KOPT-K1 (cell line): Measurements from ENCODE around the gene PRKD1.
"Not testable (repeated sequence)": the region's sequence is repeated elsewhere in the genome, so short reads cannot be mapped to it uniquely, and the experiment has no call there.

Experiments used
- H3K27ac ChIP-seq: fragments of 200-600 bp; sonication (generic); 2 replicates; pipeline ENCODE4 v1.5.1; 2016; ENCODE audit warnings: antibody characterized with exemption, mild to moderate bottlenecking, low read depth, low read length; ENCODE audit not compliant: poor library complexity, severe bottlenecking
- H3K36me3 ChIP-seq: fragments of 200-600 bp; sonication (generic); 2 replicates; pipeline ENCODE4 v1.5.1; 2017; ENCODE audit warnings: antibody characterized with exemption, mild to moderate bottlenecking, low read length, moderate library complexity; ENCODE audit not compliant: insufficient read depth
- H3K9me3 ChIP-seq: fragments of 200-600 bp; sonication (generic); 2 replicates; pipeline ENCODE4 v1.5.1; 2017; ENCODE audit warnings: antibody characterized with exemption, low read length, mild to moderate bottlenecking; ENCODE audit not compliant: insufficient read depth, poor library complexity, severe bottlenecking

The PRKD1 gene

GRCh38 chr14:29804481-29805266 lies 123.0 kb downstream of the PRKD1 start:
- H3K36me3 ChIP-seq: no peaks in the 10 kb centered on the region
- no peak overlapping the region for H3K27ac ChIP-seq
- no peaks in the 10 kb centered on the region for H3K9me3 ChIP-seq

- Histone ChIP-seq H3K36me3 (no peaks in the 10 kb centered on the region), H3K9me3 (no peaks in the 10 kb centered on the region), H3K27ac (no peak overlapping the region)
Measured at GRCh38 chr14:29803045-29803444, 124.6 kb downstream of the PRKD1 start.

- Histone ChIP-seq H3K27ac (no peak overlapping the region), H3K9me3 (no peaks in the 10 kb centered on the region), H3K36me3 (no peaks in the 10 kb centered on the region)
Measured at GRCh38 chr14:29802211-29802610, 125.4 kb downstream of the PRKD1 start.

- Histone ChIP-seq H3K9me3 (no peaks in the 10 kb centered on the region), H3K36me3 (no peaks in the 10 kb centered on the region), H3K27ac (no peak overlapping the region)
Measured at GRCh38 chr14:29800961-29801360, 126.7 kb downstream of the PRKD1 start.

GRCh38 chr14:29799464-29800095 lies 128.1 kb downstream of the PRKD1 start:
- Histone ChIP-seq H3K27ac (no peak overlapping the region), H3K36me3 (no peaks in the 10 kb centered on the region), H3K9me3 (no peaks in the 10 kb centered on the region)

GRCh38 chr14:29798811-29799210 lies 128.8 kb downstream of the PRKD1 start:
- Histone ChIP-seq H3K9me3 (no peaks in the 10 kb centered on the region), H3K27ac (no peak overlapping the region), H3K36me3 (no peaks in the 10 kb centered on the region)

- H3K9me3 ChIP-seq: no peaks in the 10 kb centered on the region
- H3K27ac ChIP-seq: no peak overlapping the region
- no peaks in the 10 kb centered on the region for H3K36me3 ChIP-seq
Measured at GRCh38 chr14:29798108-29798663, 129.5 kb downstream of the PRKD1 start.

GRCh38 chr14:29796853-29797252 lies 130.8 kb downstream of the PRKD1 start:
- H3K27ac ChIP-seq: no peak overlapping the region
- no peaks in the 10 kb centered on the region for H3K36me3 ChIP-seq
- H3K9me3 ChIP-seq: no peaks in the 10 kb centered on the region

- no peak overlapping the region for H3K27ac ChIP-seq
- no peaks in the 10 kb centered on the region for H3K9me3 ChIP-seq
- H3K36me3 ChIP-seq: no peaks in the 10 kb centered on the region
Measured at GRCh38 chr14:29789475-29789874, 138.2 kb downstream of the PRKD1 start.

- H3K9me3 ChIP-seq: no peaks in the 10 kb centered on the region
- no peak overlapping the region for H3K27ac ChIP-seq
- H3K36me3 ChIP-seq: no peaks in the 10 kb centered on the region
Measured at GRCh38 chr14:29788093-29788492, 139.6 kb downstream of the PRKD1 start.

- no peaks in the 10 kb centered on the region for H3K9me3 ChIP-seq
- no peak overlapping the region for H3K27ac ChIP-seq
- no peaks in the 10 kb centered on the region for H3K36me3 ChIP-seq
Measured at GRCh38 chr14:29783556-29783955, 144.1 kb downstream of the PRKD1 start.

- H3K27ac ChIP-seq: no peak overlapping the region
- H3K9me3 ChIP-seq: no peaks in the 10 kb centered on the region
- no peaks in the 10 kb centered on the region for H3K36me3 ChIP-seq
Measured at GRCh38 chr14:29782041-29782440, 145.6 kb downstream of the PRKD1 start.

- not testable (repeated sequence) for H3K36me3 ChIP-seq, H3K27ac ChIP-seq, H3K9me3 ChIP-seq
Measured at GRCh38 chr14:29777142-29777541, 150.5 kb downstream of the PRKD1 start.

GRCh38 chr14:29773990-29774389 lies 153.7 kb downstream of the PRKD1 start:
- H3K36me3 ChIP-seq: no peaks in the 10 kb centered on the region
- H3K27ac ChIP-seq: no peak overlapping the region
- H3K9me3 ChIP-seq: no peaks in the 10 kb centered on the region

- no peaks in the 10 kb centered on the region for H3K36me3 ChIP-seq
- H3K9me3 ChIP-seq: no peaks in the 10 kb centered on the region
- H3K27ac ChIP-seq: no peak overlapping the region
Measured at GRCh38 chr14:29763342-29763858, 164.2 kb downstream of the PRKD1 start.
